HG03066 (cell line): ENCODE measurements around the gene ANXA6.

Experiments
- ATAC-seq: cut with Tn5 transposase; IDR thresholded peaks from one replicate; pipeline ENCODE4 v1.9.1; 2021; ENCODE audit warnings: low read depth; ENCODE audit not compliant: unreplicated experiment

Gene ANXA6

DNA sequence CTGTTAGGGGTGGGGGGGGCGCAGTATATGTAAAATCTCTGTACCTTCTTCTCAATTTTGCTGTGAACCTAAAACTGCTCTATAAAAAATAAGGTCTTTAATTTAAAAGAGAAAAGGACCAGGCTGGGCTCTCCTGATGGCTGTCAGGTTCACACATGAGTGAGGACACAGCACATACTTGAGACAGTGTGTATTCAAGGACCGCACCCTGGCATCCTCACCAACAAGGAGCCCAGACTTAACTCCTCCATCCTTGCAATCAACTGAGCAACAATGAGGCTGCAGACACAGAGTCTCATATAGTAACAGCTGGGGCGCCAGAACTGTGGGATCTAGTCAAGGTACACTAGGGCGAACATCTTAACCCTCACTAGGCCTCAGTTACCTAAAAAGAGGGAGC, 86.6 kb downstream of the ANXA6 start:
- ATAC-seq = no peak

DNA sequence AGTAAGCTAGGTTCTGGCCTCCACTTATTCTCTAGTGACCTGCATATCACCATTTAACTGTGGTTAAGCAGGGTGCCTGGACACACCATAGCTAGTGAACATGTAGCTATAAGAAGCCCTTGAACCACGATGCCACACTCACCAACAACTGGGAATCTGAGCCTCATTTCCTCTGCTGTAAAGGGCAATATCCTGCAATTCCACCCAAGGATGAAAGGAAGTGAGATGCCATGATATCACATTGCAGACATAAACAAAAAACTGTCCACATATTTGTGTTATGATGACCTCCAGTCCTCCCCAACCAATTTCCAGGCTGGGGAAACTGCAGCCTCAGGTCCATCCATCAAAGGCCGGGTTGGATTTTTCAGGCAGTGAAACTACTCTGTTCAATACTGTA, 87.1 kb downstream of the ANXA6 start:
- no peak for ATAC-seq

DNA sequence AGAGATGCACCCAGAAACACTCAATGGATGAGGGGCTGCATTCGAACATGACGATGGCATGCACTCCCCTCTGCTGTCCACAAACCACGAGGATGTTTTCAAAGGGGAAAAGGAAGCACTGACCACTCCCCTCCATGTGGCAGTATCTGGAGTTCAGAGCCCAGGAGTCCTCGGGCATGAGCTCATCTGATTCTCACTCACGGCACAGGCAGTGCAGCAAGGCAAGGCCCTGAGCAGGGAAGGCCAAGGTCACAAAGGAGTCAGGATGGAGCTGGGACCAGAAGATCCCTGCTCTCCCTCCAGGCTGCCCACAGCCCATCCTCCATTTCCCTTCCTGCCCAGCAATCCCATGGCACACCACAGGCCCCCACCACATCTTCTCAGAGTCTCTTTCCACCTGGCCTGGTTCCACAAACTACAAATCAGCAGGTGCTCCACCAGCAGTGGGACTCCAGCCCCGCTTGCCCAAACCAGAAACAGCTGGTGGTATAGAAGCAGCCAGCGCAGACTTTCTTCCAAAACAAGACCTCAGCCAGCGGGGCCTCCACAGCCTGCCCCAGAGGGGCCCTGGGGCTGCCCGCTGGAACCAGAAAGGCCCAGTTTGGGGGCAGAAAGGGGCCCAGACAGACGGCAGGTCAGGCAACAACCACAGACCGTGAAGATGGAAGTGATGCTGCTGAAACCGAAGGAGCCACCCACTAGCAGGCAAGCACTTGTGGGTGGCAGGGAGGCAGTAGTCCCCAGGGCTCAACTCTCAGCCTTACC, 89.0 kb downstream of the ANXA6 start:
- peak; percentile 50 for ATAC-seq

DNA sequence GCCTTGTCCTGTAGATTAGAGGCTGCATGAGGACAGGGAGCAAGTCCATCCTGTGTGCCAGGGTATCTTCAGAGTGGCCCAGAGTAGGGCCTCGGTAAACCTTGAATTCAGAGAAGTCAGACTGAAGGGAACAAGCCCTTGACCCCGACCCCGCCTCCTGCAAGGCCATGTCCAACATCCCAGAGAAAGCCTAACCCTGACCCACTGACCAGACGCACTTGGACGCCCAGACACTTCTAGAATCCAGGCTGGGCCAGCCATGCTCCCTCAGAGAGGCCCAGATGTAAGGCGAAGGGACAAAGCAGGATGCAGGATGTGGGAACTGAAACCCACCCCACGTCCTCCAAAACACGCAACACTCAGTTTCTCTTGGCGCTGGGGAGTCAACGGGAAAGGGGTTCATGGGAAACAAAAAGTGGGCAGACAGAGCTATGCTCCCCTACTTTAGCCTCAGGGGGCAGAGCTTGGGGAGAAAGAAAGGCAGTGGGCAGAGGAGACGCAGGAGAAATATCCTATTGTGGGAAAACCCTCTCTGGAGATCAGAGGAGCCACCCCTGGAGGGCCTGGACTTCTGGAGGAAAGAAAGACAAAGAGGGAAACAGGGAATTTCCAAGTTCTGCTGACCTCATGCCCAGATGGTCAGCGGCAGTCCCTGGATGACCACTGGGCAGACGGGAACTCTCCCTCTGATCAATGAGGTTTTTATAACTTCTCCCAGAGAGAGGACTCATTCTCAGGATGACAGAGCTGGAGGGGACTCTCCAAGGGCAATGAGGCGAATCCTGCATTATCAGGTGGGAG, 89.7 kb downstream of the ANXA6 start:
- no peak for ATAC-seq

DNA sequence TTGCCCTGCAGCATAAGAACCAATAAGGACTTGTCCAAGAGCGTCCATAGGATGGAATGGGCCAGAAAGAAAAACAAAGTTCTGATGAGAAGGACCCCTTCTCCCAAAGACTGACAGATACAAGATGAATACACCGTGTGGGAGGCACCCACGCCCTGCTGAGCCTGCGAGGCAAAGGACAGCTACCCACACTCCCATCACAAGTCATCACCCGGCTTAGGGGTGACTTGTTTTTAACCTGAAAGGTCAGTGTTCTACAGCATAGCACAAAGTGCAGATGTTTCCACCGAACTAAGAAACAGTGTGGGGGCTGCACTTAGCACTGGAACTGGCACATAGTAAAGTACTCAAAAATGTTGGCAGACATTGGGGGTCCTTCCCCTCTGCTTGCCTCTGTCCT, 90.7 kb downstream of the ANXA6 start:
- ATAC-seq = no peak

DNA sequence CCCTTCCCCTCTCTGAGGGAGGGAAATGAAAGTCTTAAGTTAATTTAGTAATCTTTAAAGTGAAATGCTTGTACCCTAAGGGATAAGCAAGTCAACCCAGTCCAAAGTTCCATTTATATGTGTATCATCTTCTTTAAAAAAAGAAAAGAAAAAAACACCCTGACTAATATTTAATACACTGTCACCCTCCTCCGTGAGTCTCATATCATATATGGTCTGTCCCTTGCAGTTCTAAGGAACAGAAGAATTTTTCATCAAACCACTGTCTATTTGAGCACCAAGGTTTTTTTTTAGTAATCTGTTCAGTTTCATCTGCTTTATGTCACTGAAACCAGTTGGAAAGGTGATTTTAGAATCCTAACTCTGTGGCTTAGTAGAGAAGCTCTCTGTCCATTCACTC, 92.0 kb downstream of the ANXA6 start:
- no peak for ATAC-seq

DNA sequence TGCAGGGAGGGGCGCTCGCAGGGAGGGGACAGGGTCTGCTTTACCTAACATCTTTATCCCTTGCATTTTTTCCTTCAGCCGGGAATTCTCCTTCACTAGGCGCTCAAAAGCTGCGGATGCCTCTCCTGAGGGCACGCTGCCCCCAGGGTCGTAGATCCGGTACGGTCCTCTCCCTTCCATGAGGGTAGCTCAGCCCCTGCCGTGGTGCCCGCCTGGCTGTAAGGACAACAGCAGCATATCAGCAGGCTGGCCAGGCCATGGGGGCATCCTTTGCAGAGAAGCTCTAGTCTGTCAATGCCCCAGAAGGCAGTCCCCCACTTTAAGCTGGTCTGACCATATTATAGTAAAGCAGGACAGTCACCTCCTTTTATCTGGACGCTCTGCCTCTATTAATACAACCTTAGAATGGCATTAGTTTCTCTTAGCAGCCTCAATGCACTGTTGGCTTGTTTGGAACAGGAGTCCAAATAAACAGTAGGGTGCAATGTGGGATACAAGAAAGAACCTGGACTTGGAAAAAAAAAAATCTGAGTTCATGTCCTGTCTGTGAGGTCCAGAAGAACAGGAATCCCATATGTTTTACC, 92.6 kb downstream of the ANXA6 start:
- no peak for ATAC-seq

DNA sequence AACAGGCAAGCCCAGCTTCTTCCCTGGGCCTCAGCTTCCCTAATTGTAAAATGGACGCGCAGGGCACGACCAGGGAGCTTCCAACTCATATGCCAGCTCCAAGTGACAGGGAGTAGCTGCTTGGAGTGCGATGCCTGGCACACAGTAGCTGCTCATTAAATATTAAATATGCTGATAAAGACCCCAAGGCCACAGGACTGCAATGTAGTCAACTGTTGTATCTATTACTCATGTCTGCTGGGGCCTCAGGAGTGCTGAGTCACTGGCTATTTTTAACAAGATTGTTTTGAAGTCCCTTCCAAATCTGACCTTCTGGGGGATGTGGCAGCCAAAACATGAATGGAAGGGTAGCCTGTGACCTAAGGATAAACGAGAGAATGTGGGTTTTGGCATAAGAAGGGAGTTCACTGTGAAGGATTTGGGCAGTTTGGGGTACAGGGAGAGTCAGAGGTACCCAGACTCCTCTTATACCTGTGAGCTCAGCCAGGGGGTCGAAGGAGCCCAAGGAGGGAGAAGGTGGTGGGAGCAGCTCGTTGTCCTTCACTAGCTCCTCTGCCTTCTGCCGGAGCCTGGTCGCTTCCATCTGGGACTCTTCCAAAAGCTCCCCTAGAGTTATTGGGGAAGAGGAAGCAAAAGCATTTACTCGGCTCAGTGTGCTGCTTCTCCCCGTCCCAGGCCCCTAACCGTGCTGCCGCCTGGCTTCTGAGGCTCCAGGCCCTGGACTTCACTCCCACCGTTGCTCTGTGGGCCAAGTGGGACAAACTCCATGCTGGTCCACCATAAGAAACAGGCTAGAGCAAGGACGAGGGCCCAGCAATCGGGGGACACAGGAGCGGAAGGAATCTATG, 94.2 kb downstream of the ANXA6 start:
- ATAC-seq = no peak

DNA sequence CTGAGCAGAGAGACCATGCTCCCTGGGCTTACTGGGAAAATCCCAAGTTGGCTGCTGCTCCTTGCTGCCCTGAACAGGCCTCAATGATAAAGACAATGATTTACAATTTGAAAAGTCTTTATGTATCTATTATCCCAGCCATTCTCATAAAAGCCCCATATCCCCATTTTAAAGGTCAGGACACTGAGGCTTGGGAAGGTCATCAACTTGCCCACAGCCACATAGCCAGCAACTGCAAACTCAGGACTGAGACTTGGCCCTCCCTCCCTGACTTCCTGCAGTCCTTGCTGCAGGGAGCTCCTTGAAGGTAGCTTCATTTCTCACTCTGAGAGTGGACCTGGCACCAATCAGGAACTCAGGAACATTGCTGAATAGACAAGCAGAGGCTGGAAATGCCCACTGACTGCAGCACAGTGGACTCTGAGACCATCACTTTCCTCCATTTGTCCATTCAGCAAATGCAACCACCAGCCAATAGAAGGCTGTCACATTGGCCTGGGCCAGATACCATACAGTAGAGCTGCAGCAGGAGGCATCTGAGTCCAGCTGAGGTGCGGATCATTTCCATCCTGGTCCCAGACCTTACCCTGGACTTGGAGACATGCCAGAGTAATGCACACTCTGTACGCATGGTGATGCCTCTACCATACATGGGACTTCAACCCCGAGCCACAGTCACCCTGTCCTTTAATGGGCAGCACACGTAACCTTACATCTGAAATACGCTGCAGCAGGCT, 95.0 kb downstream of the ANXA6 start:
- ATAC-seq = no peak

DNA sequence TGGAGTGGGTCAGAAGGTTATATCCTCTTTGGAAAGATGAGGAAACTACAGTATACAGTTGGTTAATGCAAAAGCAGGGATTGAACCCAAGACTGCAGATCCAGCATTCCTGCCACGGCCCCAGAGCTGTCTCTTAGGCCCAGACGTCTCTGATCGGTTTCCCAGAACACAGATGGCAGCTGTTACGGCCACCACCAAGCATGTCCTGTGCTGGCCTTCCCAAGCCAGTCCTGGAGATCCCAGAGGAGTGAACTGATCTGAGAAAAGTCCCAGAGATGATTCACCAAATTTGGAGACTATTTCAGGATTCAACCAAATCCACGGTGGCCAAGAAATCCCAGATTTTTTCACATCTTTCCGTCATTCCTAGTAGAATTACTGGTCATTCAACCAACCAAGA, 96.8 kb downstream of the ANXA6 start:
- ATAC-seq = no peak

DNA sequence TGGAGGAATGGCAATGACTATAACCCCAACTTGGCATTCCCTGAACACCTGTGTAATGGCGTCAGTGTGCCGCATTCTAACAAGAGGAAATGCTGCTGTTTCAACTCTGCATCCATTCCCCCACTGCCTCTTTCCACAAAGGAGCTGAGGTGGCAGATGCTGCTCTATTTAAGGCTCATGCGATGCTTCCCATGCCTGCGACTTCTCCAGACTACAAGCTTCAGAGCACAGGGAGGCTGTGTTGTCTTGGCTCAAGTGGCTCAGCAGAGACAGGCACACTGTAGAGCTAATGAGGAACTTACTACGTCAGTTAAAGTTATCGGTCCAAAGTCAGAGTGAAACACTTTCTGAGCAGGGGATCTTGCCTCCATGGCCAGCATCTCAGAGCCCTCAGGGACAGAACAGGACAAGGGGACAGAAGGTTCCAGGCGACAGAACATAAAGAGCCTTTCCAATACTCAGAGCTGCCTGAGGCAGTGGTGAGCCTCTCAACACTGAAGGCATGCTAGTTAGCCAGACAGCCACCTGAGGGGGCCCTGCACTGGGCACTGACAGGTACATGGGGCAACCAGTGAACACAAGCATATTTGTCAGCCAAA, 98.6 kb downstream of the ANXA6 start:
- no peak for ATAC-seq

DNA sequence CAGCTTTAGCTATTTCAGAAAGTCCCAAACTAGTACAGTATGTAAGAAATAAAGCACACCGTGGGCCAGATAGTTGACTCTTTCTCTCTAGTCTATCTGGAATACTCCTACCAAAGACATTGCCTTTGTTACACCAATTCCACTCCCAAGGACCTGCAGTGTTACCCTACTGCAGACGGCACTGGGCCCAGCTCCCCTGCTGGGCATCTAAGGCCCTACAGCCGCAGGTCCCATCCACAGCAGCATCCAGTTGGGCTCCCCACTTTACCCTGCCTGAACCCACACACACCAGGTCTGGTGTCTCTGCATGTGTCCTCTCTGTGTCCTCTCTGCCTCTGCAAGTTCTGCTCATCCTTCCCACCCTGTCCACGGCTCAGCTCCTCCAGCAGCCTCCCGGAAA, 99.3 kb downstream of the ANXA6 start:
- no peak for ATAC-seq

DNA sequence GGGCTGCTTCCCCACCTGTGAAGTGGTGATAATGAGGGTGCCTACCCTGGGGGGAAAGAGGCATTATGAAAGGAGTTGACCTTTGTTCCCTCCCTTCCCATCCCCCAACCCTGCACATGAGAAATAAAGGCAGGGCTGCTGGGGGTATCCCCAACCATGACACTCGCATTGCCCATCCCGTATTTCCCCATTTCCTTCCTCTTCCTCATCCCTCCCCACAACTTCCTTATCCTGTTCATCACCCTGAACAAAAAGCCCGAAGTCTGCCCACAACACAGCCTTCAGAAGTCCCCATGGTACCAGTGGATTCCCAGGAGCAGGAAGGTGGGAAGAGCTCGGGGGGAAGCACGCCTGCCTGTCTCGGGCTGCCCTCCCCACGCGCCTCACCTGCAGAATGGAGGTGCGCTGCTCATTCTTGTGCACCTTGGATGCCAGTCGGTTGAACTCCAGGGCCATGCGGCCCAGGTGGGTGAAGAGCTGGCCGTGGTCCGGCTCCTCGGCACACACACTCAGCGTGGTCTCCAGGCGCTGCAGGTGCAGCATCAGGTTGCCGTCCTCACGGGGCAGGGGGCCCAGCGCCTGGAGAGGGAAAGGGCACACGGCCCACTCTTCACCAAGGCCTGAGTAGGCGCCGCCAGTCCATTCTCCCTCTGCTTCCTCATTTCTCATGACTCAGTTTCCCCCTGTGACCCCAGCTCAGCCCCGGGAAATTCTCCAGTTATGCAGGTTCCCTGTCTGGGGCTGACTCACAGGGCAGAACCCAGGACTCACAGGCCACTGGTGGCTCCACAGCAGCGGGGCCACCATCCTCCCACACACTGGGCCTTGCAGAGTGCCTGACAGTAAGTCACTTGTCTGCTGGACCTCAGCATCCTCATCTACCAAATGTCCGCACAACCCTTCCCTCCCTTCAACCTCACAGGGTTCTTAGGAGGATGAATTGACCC, 100.9 kb downstream of the ANXA6 start:
- no peak for ATAC-seq

DNA sequence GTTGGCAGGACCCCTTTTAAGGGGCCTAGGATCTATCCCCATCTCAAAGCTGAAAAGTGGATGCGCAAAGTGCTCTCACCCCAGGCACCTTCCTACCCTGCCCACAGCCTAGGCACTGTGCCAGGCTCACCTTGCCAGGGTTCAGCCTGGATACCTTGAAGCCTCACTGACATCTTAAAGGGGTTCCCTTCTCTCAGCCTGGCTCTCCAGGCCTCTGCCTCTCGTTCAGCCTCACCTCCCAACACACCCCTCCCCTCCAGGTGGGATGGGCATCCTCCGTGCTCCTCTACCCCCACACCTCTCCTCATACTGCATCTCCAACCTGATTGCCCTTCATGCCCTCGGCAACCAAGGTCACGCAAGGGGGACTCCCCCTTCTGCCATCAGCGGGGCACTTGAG, 102.2 kb downstream of the ANXA6 start:
- ATAC-seq = no peak

DNA sequence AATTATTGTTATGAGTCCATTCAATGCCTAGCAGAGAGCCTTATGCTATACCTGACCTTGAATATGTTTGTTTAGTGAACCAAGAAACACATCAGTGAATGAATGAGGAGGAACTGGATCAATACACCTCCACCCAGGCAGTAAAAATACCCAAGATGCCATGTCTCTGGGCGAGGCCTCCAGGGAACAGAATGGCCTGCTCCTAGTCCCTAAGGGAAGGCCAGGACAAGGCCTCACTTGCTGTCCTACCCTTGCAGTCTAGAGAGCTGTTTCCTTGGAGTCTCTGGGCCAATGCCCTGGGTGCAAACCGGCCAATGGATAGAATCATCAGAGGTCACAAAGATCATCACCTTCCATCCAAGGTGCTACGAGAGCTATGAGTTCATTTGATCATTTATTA, 102.9 kb downstream of the ANXA6 start:
- ATAC-seq = no peak

DNA sequence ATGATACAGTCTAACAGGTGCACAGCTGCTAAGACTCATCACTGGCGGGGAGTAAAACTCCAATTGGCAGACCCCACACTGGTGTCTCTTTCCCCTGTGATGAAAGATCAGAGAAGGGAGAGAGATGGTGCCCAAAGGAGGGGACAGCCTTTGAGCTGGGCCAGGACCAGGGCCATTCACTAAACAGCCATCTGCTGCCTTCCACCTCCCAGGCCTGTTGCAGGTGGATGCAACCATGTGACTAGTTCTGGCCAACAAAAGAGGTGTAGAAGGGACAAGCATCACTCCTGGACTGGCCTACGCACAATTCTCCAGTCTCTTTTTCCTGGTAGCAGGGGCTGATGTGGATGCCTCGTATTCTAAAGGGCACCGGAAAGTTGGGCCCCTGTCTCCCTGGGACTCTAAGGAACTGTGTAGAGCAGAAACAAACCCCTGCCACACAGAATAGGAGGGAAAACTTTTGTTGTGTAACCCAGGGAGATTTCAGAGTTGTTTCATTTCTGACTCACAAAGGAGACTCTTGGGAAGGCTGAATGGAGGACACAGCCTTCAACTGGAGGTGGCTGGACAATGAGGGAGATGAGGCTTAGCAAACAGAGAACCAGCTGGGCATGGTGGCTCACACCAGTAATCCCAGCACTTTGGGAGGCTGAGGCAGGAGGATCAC, 103.7 kb downstream of the ANXA6 start:
- no peak for ATAC-seq

DNA sequence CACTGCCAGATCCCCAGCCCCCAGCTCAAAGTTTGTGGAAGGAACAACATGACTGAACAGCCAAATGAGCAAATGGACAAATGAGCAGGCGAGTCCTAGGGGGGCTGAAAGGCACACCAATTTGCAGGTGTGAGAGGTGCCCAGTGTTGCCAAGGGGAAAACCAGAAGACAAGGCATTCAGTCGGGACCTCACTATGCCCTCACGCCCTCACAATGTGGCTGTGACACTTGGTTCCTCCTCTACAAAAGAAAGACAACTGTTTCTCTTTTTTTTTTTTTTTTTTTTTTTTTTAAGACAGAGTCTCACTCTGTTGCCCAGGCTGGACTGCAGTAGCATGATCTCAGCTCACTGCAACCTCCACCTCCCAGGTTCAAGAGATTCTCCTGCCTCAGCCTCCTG, 104.7 kb downstream of the ANXA6 start:
- no peak for ATAC-seq

DNA sequence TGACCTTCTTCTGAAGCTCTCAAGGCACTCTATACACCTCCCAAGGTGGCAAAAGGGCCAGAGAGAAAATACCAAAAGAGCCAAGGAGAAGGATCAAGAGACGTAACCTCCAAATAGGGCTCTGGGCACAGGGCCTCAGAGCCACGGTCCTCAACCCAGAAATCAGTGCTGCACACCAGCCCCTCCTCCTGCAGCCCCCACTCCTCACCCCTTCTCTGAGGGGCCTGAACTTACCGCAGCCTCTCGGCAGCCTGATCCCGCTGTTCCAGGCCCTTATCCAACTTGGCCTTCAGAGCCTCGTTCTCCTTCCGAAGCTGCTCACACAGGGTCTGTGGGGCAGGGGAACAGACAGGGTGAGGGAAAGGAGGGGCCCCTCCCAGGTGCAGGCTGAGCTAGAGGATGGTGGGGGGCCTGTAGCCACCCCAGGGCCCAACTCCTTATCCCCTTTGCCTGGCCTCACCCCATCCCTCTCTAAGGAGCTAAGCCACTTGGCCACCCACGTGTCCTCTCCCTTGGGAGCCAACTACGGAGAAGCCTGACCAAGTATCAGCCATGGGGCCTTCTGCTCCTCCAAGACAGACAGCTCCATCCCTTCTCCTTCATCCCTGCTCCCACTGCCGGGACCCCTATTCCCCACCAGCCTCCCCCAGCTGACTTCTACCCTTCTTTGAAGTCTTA, 105.5 kb downstream of the ANXA6 start:
- ATAC-seq = no peak
